ENCODE data around the gene MTF2.

Gene MTF2

GRCh38 chr1:93124556-93125355, 45.7 kb downstream of the MTF2 start:
- POLR2A ChIA-PET (ENCODE audit: low non-redundant PET), result no interaction called here
- DNase-seq (ENCODE audit: low spot score), result no peak
- H3K27ac ChIP-seq, result no peak overlapping the region
- no peak for TF ChIP-seq CTCF (conservative IDR thresholded peaks at IDR 0.05; ENCODE audit: low read depth)
- CTCF ChIA-PET, result no interaction called here

DNA sequence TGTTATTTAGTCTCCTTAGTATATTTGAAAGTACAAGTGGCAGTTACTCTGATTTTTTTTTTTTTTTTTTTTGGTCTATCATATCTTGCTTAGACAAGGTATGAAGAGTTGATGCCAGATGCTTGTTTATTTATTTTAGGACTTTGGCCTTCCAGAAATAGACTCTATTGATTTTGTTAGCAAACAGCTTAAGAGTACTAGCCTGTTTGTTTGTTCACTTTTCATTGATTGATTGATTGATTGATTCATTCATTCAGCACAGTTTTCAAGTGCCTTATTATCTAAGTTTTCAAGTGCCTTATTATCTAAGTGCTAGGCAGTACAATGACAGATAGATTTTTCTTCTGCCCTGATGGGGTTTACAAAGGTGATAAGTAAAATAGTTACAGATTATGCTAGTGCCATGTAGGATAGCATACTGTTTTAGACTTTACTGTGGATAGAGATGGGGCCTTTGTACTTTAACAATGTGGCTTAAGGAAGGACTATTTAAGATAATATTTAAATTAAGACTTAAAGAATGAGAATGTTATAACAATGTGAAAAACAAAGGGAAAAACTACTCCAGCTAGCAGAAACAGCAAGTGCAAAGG, 50.5 kb downstream of the MTF2 start:
- CTCF ChIA-PET, result interaction anchor here (0.6 kb wide), 1 partner anchor 21 kb away, joined by 4 read pairs; no protein-coding TSS in a partner anchor
- POLR2A ChIA-PET (ENCODE audit: low non-redundant PET), result no interaction called here

DNA sequence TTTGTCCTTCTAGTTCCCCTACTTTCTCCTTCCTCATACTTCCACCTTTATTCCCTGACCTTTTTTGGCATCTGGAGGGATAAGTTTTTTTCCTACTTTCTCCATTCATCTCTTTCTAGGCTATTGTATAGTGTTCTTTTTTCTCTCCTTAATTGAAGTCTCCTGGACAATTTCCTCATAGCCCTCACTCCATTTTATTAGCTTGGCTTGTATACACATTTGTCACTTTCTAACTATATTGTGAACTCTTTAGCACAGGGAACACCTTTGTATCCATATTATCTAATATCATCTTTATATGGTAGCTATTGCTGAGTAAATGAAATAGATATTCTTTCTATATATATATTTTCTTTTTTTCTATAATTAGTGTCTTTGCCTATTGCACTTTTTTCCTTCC, 53.6 kb downstream of the MTF2 start:
- POLR2A ChIA-PET (ENCODE audit: low non-redundant PET), result no interaction called here
- DNase-seq (ENCODE audit: low spot score), result no peak
- CTCF ChIA-PET, result no interaction called here
- no peak for TF ChIP-seq CTCF (conservative IDR thresholded peaks at IDR 0.05; ENCODE audit: low read depth)
- no peak overlapping the region for H3K27ac ChIP-seq

More for the DNA sequence above, 50.5 kb downstream of the MTF2 start:
- no peak for DNase-seq (ENCODE audit: low spot score)
- H3K27ac ChIP-seq, result no peak overlapping the region
- TF ChIP-seq CTCF (conservative IDR thresholded peaks at IDR 0.05; ENCODE audit: low read depth), result no peak

DNA sequence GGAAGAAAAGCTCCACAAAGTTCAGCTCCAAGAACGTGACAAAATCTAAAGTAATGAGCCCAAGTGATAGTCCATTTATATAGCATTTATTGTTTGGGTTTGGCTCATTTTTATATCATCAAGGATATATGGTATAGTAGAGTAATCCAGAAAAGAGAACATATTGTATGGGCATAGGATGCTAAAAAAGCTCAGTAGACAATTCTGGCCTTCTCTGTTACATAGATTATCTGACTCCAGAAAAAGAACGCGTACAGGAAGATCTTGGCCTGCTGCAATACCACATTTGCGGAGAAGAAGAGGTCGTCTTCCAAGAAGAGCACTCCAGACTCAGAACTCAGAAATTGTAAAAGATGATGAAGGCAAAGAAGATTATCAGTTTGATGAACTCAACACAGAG, 57.4 kb downstream of the MTF2 start:
- H3K27ac ChIP-seq, result no peak overlapping the region
- TF ChIP-seq CTCF (conservative IDR thresholded peaks at IDR 0.05; ENCODE audit: low read depth), result no peak
- no peak for DNase-seq (ENCODE audit: low spot score)
- POLR2A ChIA-PET (ENCODE audit: low non-redundant PET), result interaction anchor here (0.6 kb wide), 1 partner anchor 120 kb away, joined by 9 read pairs; no protein-coding TSS in a partner anchor
- CTCF ChIA-PET, result no interaction called here

- TF ChIP-seq CTCF (conservative IDR thresholded peaks at IDR 0.05; ENCODE audit: low read depth), result no peak
- ChIA-PET CTCF (no interaction called here), POLR2A (ENCODE audit: low non-redundant PET) (no interaction called here)
- DNase-seq (ENCODE audit: low spot score), result no peak
- H3K27ac ChIP-seq, result no peak overlapping the region
Observed at GRCh38 chr1:93137604-93138292, 58.7 kb downstream of the MTF2 start.

GRCh38 chr1:93140106-93140505, 61.0 kb downstream of the MTF2 start:
- DNase-seq (ENCODE audit: low spot score), result no peak
- POLR2A ChIA-PET (ENCODE audit: low non-redundant PET), result no interaction called here
- TF ChIP-seq CTCF (conservative IDR thresholded peaks at IDR 0.05; ENCODE audit: low read depth), result no peak
- no peak overlapping the region for H3K27ac ChIP-seq
- CTCF ChIA-PET, result no interaction called here

Measured in RWPE1 (cell line).